HepG2 (cell line): ENCODE results near the gene GNA14. TPM values are rescaled to one million over a fixed set of nuclear protein-coding genes. Genes with fewer than 3 reads are reported as not detected.

Experiments used
- ATAC-seq: fragments of 200-7000 bp; cut with Tn5 transposase; 3 replicates; pipeline ENCODE4 v1.9.1; 2020; ENCODE audit warnings: mild to moderate bottlenecking, moderate library complexity
- BruUV-seq: library from RNA; stranded (reverse); fragments of 400-500 nt; replicated peaks from 2 replicates; lab custom pipeline; 2021; lab: Mats Ljungman, UMichigan
- CTCF ChIA-PET: fragments of 300-600 bp; formaldehyde crosslinking; extraction: SDS; loops from one replicate; lab custom pipeline; 2021; ENCODE audit warnings: low total read pairs, inconsistent platforms, low intra/inter-chr PET ratio; lab: Yijun Ruan, JAX
- POLR2A ChIA-PET: fragments of 350-600 bp; sonication (Branson Sonifier 250); formaldehyde crosslinking; loops from one replicate; lab custom pipeline; 2020; ENCODE audit warnings: antibody characterized with exemption, inconsistent platforms; lab: Yijun Ruan, JAX
- DNase-seq: peaks from one replicate; pipeline ENCODE4 v3.0.0-alpha.2; 2015; ENCODE audit warnings: low spot score
- FAIRE-seq: peaks from 3 replicates; lab custom pipeline; 2011; peaks lifted over from hg19 to GRCh38; lab: Jason Lieb, UNC
- H2AFZ ChIP-seq: one replicate; pipeline ENCODE4 v1.6.1; 2011; ENCODE audit warnings: low read length, inconsistent platforms
- H3K27ac ChIP-seq: fragments of 300-600 bp; 3 replicates; pipeline ENCODE4 v1.8.0; 2011; ENCODE audit warnings: mixed run types, mild to moderate bottlenecking, mixed read lengths, low read length, inconsistent platforms; ENCODE audit not compliant: insufficient read depth; ENCODE audit errors: extremely low read length
- H3K27me3 ChIP-seq, 2 experiments: fragments of 200-600 bp in 1 of 2; 2 replicates in 1 of 2; 3 replicates in 1 of 2; pipeline versions ENCODE4 v1.6.0 to v1.8.0; 2011; ENCODE audit warnings: low read length in 2 of 2, mild to moderate bottlenecking in 2 of 2, moderate library complexity in 2 of 2, inconsistent platforms in 1 of 2; ENCODE audit not compliant: insufficient read depth in 2 of 2, control insufficient read depth in 1 of 2
- H3K36me3 ChIP-seq, 2 experiments: fragments of 200-600 bp in 1 of 2; replicated peaks in 1 of 2; 2 replicates in 1 of 2; 3 replicates in 1 of 2; pipeline versions ENCODE4 v1.5.1 to v1.8.0; 2011; ENCODE audit warnings: low read length in 2 of 2, inconsistent platforms in 1 of 2; ENCODE audit not compliant: insufficient read depth in 2 of 2, control insufficient read depth in 1 of 2
- H3K4me1 ChIP-seq: 2 replicates; pipeline ENCODE4 v1.5.1; 2012; ENCODE audit warnings: low read length, inconsistent platforms; ENCODE audit not compliant: insufficient read depth
- H3K4me2 ChIP-seq: 2 replicates; pipeline ENCODE4 v1.6.0; 2011; ENCODE audit warnings: low read depth, low read length, inconsistent platforms
- H3K4me3 ChIP-seq, 3 experiments: fragments of 200-600 bp in 1 of 3; sonication (generic), shearing (Covaris generic) in 1 of 3; replicated peaks in 1 of 3; 2 replicates each; pipeline ENCODE4 v1.5.1; 2011 to 2016; ENCODE audit warnings: low read length in 3 of 3, inconsistent platforms in 2 of 3, low read depth in 2 of 3, mild to moderate bottlenecking in 2 of 3, control low read depth in 1 of 3, mixed read lengths in 1 of 3; ENCODE audit not compliant: insufficient read depth in 1 of 3
- H3K79me2 ChIP-seq: one replicate; pipeline ENCODE4 v1.6.1; 2011; ENCODE audit warnings: low read length, inconsistent platforms; ENCODE audit not compliant: insufficient read depth
- H3K9ac ChIP-seq: 2 replicates; pipeline ENCODE4 v1.6.0; 2011; ENCODE audit warnings: mild to moderate bottlenecking, low read depth, low read length, inconsistent platforms; ENCODE audit not compliant: insufficient read depth
- H3K9me3 ChIP-seq: 2 replicates; pipeline ENCODE4 v1.5.1; 2012; ENCODE audit warnings: mild to moderate bottlenecking, low read length
- H4K20me1 ChIP-seq: 2 replicates; pipeline ENCODE4 v1.6.0; 2011; ENCODE audit warnings: inconsistent platforms, mild to moderate bottlenecking, low read length, moderate library complexity; ENCODE audit not compliant: insufficient read depth
- AGO2 ChIP-seq: fragments of 200-400 bp; formaldehyde crosslinking; optimal IDR thresholded peaks from 2 replicates; pipeline ENCODE3; 2017; ENCODE audit warnings: mild to moderate bottlenecking, low read depth, low read length, moderate library complexity
- ARID3A ChIP-seq: IDR thresholded peaks from 2 replicates; pipeline ENCODE4 v1.6.1; 2012; ENCODE audit warnings: low read depth, low read length, improper control_type of control experiment
- CREB1 ChIP-seq, 2 experiments: fragments of 450-650 bp in 1 of 2; IDR thresholded peaks; 2 replicates each; pipeline ENCODE4 v1.6.1; 2016 to 2017; ENCODE audit warnings: control low read depth in 1 of 2, mild to moderate bottlenecking in 1 of 2, missing compliant biosample characterization in 1 of 2, missing genetic modification characterization in 1 of 2
- NBN ChIP-seq: fragments of 450-650 bp; conservative IDR thresholded peaks from 2 replicates; pipeline ENCODE4 v1.6.1; 2017
- POLR2A ChIP-seq, 2 experiments: IDR thresholded peaks; 2 replicates each; pipeline ENCODE4 v1.6.1; 2011; ENCODE audit warnings: low read depth in 2 of 2, low read length in 2 of 2, mild to moderate bottlenecking in 1 of 2, moderate library complexity in 1 of 2; ENCODE audit not compliant: insufficient read depth in 1 of 2
- PRMT3 ChIP-seq: sonication (generic); formaldehyde crosslinking; IDR thresholded peaks from 2 replicates; pipeline ENCODE4 v1.8.1; 2022; ENCODE audit warnings: low read depth, mild to moderate bottlenecking, moderate library complexity, missing genetic modification reagents, borderline replicate concordance
- SP4 ChIP-seq: sonication (generic); formaldehyde crosslinking; IDR thresholded peaks from 2 replicates; pipeline ENCODE4 v1.8.1; 2023; ENCODE audit warnings: mild to moderate bottlenecking, missing genetic modification reagents
- XRCC5 ChIP-seq: fragments of 200-400 bp; formaldehyde crosslinking; optimal IDR thresholded peaks from 2 replicates; pipeline ENCODE3; 2017; ENCODE audit warnings: mild to moderate bottlenecking, low read length
- ZFAT ChIP-seq: sonication (generic); formaldehyde crosslinking; conservative IDR thresholded peaks from 2 replicates; pipeline ENCODE4 v1.8.1; 2023; ENCODE audit warnings: missing genetic modification reagents, inconsistent platforms
- ZNF230 ChIP-seq: sonication (generic); formaldehyde crosslinking; IDR thresholded peaks from 2 replicates; pipeline ENCODE4 v1.4.0; 2020; ENCODE audit warnings: mild to moderate bottlenecking, missing genetic modification reagents
- ZNF30 ChIP-seq: sonication (generic); formaldehyde crosslinking; IDR thresholded peaks from 2 replicates; pipeline ENCODE4 v1.5.0; 2020; ENCODE audit warnings: mild to moderate bottlenecking, missing genetic modification reagents
- ZNF687 ChIP-seq: sonication (generic); formaldehyde crosslinking; IDR thresholded peaks from 2 replicates; pipeline ENCODE4 v1.5.1; 2020; ENCODE audit warnings: mild to moderate bottlenecking, missing genetic modification reagents, moderate library complexity
- ZNF780A ChIP-seq: sonication (generic); formaldehyde crosslinking; IDR thresholded peaks from 2 replicates; pipeline ENCODE4 v1.8.0; 2022; ENCODE audit warnings: mild to moderate bottlenecking, missing genetic modification reagents, moderate library complexity
- WGBS: methylation state at CpG from one replicate; pipeline ENCODE4 v1.1.6; 2017; ENCODE audit warnings: low lambda C conversion rate; 5-methylcytosine and 5-hydroxymethylcytosine counted together
- in situ Hi-C: cut with HindIII; loops from 2 replicates; pipeline ENCODE4 v1.10.0; 2017; ENCODE audit warnings: low pct_unique_long_range_greater_than_20kb; ENCODE audit not compliant: extremely low pct_ligation_motif_present
- intact Hi-C: fragments of 100-400 bp; cut with micrococcal nuclease; formaldehyde crosslinking; loops from one replicate; pipeline ENCODE4 v1.10.0; 2022; ENCODE audit not compliant: unreplicated experiment
- polyA plus RNA-seq, 8 experiments: library from polyadenylated mRNA; depleted of rRNA in 3 of 8; stranded (reverse) in 7 of 8; unstranded in 1 of 8; fragments of >200 nt; fragmentation: Illumina TruSeq in 4 of 8; extraction: Trizol in 4 of 8; gene quantifications; 2 replicates each; pipeline versions ENCODE4 v1.2.1 to v1.2.3, GENCODE V29; 2011 to 2016; ENCODE audit warnings: low read depth in 4 of 8, missing spikeins in 1 of 8, mixed read lengths in 1 of 8; ENCODE audit not compliant: insufficient read depth in 1 of 8
- total RNA-seq, 5 experiments: library from RNA; depleted of rRNA; stranded (reverse); fragments of >200 nt; fragmentation: Illumina TruSeq; extraction: Trizol; gene quantifications; 2 replicates each; pipeline ENCODE4 v1.2.3, GENCODE V29; 2016; ENCODE audit warnings: low read depth in 1 of 5

The GNA14 gene
- total and polyA plus RNA-seq, 2 of the 13 experiments (the other 11 are each of a cell fraction or from before 2014, with no cell fraction given), result not detected

GRCh38 chr9:77544546-77544945, 103.6 kb downstream of the GNA14 start:
- BruUV-seq, result no TSS peak
- Histone ChIP-seq H3K4me2 (no peak overlapping the region), H3K4me1 (no peaks in the 10 kb centered on the region), H3K79me2 (no peaks in the 10 kb centered on the region), H2AFZ (no peak overlapping the region), H3K9me3 (peaks cover 29% of the 10 kb centered on the region), H3K9ac (no peak overlapping the region), H3K36me3 (no peaks in the 10 kb centered on the region), H4K20me1 (no peaks in the 10 kb centered on the region; the same call in 1 of the 2 replicates), H3K4me3 (no peak overlapping the region), H3K27me3 (no peaks in the 10 kb centered on the region; a peak in 1 of 5 replicates), H3K27ac (no peak overlapping the region)
- no peak for FAIRE-seq
- no peak for ATAC-seq
- ChIA-PET CTCF (no interaction called here), POLR2A (no interaction called here)
- intact Hi-C loops, result no loop called here
- no peak for DNase-seq
- WGBS, result 1% methylated on average over 3 of the region's 3 CpGs
- in situ Hi-C loops, result no loop called here
- TF ChIP-seq NBN, result no peak
- TF ChIP-seq ZNF30 (CRISPR knock-in tag), result no peak
- TF ChIP-seq ZNF780A (CRISPR knock-in tag), result no peak
- TF ChIP-seq PRMT3 (CRISPR knock-in tag), result no peak
- TF ChIP-seq AGO2, result no peak
- peak; percentile 14; the same call in 1 of the 2 replicates for TF ChIP-seq CREB1 (IDR thresholded peaks at IDR 0.05)
- no peak for TF ChIP-seq CREB1 (CRISPR knock-in tag; IDR thresholded peaks at IDR 0.05)
- TF ChIP-seq, all 625 proteins: peak for 1

- intact Hi-C loops, result no loop called here
- BruUV-seq, result no TSS peak
- no peak for TF ChIP-seq ZNF30 (CRISPR knock-in tag)
- TF ChIP-seq ZFAT (CRISPR knock-in tag), result no peak
- no peak for TF ChIP-seq POLR2A (IDR thresholded peaks at IDR 0.05; ENCODE audit: insufficient read depth in 1 of 2, low read depth in 2 of 2, low read length in 2 of 2)
- TF ChIP-seq SP4 (CRISPR knock-in tag), result no peak
- no peak for TF ChIP-seq ARID3A
- TF ChIP-seq ZNF230 (CRISPR knock-in tag), result no peak
- TF ChIP-seq ZNF687 (CRISPR knock-in tag), result no peak
- no peak for TF ChIP-seq XRCC5
These were observed 104.8 kb downstream of the GNA14 start for GRCh38 chr9:77543131-77543822.

More at GRCh38 chr9:77543131-77543822, 104.8 kb downstream of the GNA14 start:
- Histone ChIP-seq H3K4me2 (no peak overlapping the region), H3K27ac (no peak overlapping the region), H3K27me3 (no peaks in the 10 kb centered on the region), H3K9ac (no peak overlapping the region), H3K9me3 (peaks cover 29% of the 10 kb centered on the region), H3K79me2 (no peaks in the 10 kb centered on the region), H2AFZ (no peak overlapping the region), H3K4me3 (no peak overlapping the region), H4K20me1 (no peaks in the 10 kb centered on the region; the same call in 1 of the 2 replicates), H3K36me3 (no peaks in the 10 kb centered on the region), H3K4me1 (no peaks in the 10 kb centered on the region)
- POLR2A ChIA-PET, result no interaction called here
- no peak for FAIRE-seq
- DNase-seq, result no peak
- 42% methylated on average over 2 of the region's 7 CpGs for WGBS
- in situ Hi-C loops, result no loop called here
- CTCF ChIA-PET, result no interaction called here
- ATAC-seq, result no peak
